GM12874 (cell line): ENCODE data around the gene ANKRD31.

Source experiments
- CTCF ChIP-seq: IDR thresholded peaks from 2 replicates; pipeline ENCODE4 v1.5.1; 2011; ENCODE audit warnings: low read depth, mild to moderate bottlenecking, control low read depth, low read length, moderate library complexity; ENCODE audit not compliant: insufficient read depth

Gene ANKRD31

GRCh38 chr5:75192264-75192663 lies 44.4 kb downstream of the ANKRD31 start:
- no peak for TF ChIP-seq CTCF

GRCh38 chr5:75190227-75190626 lies 46.5 kb downstream of the ANKRD31 start:
- no peak for TF ChIP-seq CTCF

GRCh38 chr5:75189353-75189752 lies 47.3 kb downstream of the ANKRD31 start:
- TF ChIP-seq CTCF: no peak

GRCh38 chr5:75185763-75186162 lies 50.9 kb downstream of the ANKRD31 start:
- no peak for TF ChIP-seq CTCF

GRCh38 chr5:75169516-75169915 lies 67.2 kb downstream of the ANKRD31 start:
- no peak for TF ChIP-seq CTCF

- no peak for TF ChIP-seq CTCF
Measured at GRCh38 chr5:75168026-75168735, 68.5 kb downstream of the ANKRD31 start.

GRCh38 chr5:75167345-75167744 lies 69.3 kb downstream of the ANKRD31 start:
- peak; percentile 14; the same call in 1 of the 2 replicates for TF ChIP-seq CTCF
